Activated gamma-delta T cell treated with anti-CD3 and anti-CD28 coated beads, Interleukin-2, amount 50 U/mL, for 16 hours (primary cell): ENCODE measurements around the gene TBC1D2B.

Experiments used
- DNase-seq: peaks from one replicate; pipeline ENCODE4 v3.0.0-alpha.2; 2020; ENCODE audit warnings: low read depth

TBC1D2B gene

GRCh38 chr15:78054966-78055365, 22.5 kb downstream of the TBC1D2B start:
- DNase-seq = no peak

- no peak for DNase-seq
These were observed 23.0 kb downstream of the TBC1D2B start for GRCh38 chr15:78054518-78054917.

GRCh38 chr15:78052545-78052944, 25.0 kb downstream of the TBC1D2B start:
- no peak for DNase-seq

GRCh38 chr15:78052001-78052401, 25.5 kb downstream of the TBC1D2B start:
- DNase-seq = no peak

- no peak for DNase-seq
These were observed 25.9 kb downstream of the TBC1D2B start for GRCh38 chr15:78051596-78051995.

GRCh38 chr15:78050826-78051225, 26.7 kb downstream of the TBC1D2B start:
- no peak for DNase-seq

- DNase-seq = no peak
These were observed 27.1 kb downstream of the TBC1D2B start for GRCh38 chr15:78050441-78050809.

GRCh38 chr15:78049691-78050440, 27.6 kb downstream of the TBC1D2B start:
- DNase-seq = peak; percentile 48

GRCh38 chr15:78048628-78048920, 28.9 kb downstream of the TBC1D2B start:
- DNase-seq = no peak

GRCh38 chr15:78047761-78048627, 29.5 kb downstream of the TBC1D2B start:
- DNase-seq = no peak

GRCh38 chr15:78046796-78047341, 30.6 kb downstream of the TBC1D2B start:
- DNase-seq = no peak

GRCh38 chr15:78045189-78045588, 32.3 kb downstream of the TBC1D2B start:
- no peak for DNase-seq

GRCh38 chr15:78044407-78045155, 32.9 kb downstream of the TBC1D2B start:
- no peak for DNase-seq

- no peak for DNase-seq
These were observed 35.6 kb downstream of the TBC1D2B start for GRCh38 chr15:78041946-78042345.

- DNase-seq = no peak
These were observed 36.8 kb downstream of the TBC1D2B start for GRCh38 chr15:78040653-78041244.

- DNase-seq = no peak
These were observed 38.8 kb downstream of the TBC1D2B start for GRCh38 chr15:78038585-78039247.

- DNase-seq = no peak
These were observed 39.7 kb downstream of the TBC1D2B start for GRCh38 chr15:78037779-78038305.

GRCh38 chr15:78037328-78037727, 40.2 kb downstream of the TBC1D2B start:
- DNase-seq = no peak

- DNase-seq = no peak
These were observed 41.5 kb downstream of the TBC1D2B start for GRCh38 chr15:78035861-78036476.

- DNase-seq = no peak
These were observed 42.2 kb downstream of the TBC1D2B start for GRCh38 chr15:78035321-78035751.
